Measurements from ENCODE around the gene SLC13A4.

The SLC13A4 gene

DNA sequence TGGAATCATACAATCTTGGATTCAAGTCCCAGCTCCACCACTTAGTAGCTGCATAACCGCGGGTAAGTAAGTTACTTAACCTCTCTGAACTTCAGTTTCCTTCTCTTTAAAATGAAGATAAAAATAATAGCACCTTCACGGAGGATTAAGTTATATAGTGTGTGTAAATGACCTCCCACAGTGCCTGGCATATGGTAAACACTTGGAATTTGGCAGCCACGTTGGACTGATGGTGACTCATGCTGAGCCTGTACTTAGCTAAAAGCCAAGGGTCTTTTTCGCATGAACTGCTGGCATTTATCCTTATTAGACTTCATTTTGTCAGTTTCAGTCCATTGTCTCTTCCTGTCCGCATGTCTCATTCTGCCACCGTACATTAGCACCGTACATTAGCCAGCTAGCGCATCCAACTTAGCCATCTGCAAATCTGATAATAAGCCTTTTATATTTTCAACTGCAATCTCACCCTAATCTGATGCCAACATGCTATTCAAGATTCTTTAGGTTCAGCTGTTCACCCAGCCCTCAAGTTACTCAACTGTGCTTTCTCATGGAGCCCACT is 11.2 kb downstream of the SLC13A4 start:
- Histone ChIP-seq H3K27ac (peak overlapping the region; percentile 55), H3K4me3 (ENCODE audit: low read depth, low read length) (no peak overlapping the region), H3K36me3 (no peaks in the 10 kb centered on the region), H3K9me3 (ENCODE audit: severe bottlenecking) (no peaks in the 10 kb centered on the region), H3K27me3 (ENCODE audit: insufficient read depth, low read depth, severe bottlenecking) (no peaks in the 10 kb centered on the region)
- TF ChIP-seq, protein P1, sequence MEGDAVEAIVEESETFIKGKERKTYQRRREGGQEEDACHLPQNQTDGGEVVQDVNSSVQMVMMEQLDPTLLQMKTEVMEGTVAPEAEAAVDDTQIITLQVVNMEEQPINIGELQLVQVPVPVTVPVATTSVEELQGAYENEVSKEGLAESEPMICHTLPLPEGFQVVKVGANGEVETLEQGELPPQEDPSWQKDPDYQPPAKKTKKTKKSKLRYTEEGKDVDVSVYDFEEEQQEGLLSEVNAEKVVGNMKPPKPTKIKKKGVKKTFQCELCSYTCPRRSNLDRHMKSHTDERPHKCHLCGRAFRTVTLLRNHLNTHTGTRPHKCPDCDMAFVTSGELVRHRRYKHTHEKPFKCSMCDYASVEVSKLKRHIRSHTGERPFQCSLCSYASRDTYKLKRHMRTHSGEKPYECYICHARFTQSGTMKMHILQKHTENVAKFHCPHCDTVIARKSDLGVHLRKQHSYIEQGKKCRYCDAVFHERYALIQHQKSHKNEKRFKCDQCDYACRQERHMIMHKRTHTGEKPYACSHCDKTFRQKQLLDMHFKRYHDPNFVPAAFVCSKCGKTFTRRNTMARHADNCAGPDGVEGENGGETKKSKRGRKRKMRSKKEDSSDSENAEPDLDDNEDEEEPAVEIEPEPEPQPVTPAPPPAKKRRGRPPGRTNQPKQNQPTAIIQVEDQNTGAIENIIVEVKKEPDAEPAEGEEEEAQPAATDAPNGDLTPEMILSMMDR (IDR thresholded peaks at IDR 0.05; ENCODE audit: low read depth, low read length) = no peak
- peak; percentile 40 for DNase-seq

DNA sequence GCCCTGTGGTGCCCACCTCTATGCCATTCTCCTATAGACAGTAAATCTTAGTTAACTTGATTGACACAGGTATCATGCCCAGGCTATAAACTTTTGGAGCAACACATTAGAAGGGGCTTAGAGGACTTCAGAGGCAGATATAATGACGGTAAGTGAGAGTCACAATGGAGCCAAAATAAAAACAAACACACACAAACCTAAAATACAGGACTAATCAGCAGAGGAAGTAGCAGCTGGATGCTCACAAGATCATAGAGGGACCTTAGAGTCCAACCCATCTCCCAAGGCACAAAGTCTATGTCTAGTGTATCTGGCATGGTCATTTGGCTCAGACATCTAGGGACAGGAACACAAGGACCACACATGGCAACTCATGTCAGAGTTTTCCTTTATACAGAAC is 12.3 kb downstream of the SLC13A4 start:
- H3K27me3 ChIP-seq (ENCODE audit: insufficient read depth, low read depth, severe bottlenecking) = no peaks in the 10 kb centered on the region
- TF ChIP-seq, protein P1 (IDR thresholded peaks at IDR 0.05; ENCODE audit: low read depth, low read length) = no peak
- H3K36me3 ChIP-seq = no peaks in the 10 kb centered on the region
- no peak overlapping the region for H3K27ac ChIP-seq
- no peaks in the 10 kb centered on the region for H3K9me3 ChIP-seq (ENCODE audit: severe bottlenecking)
- DNase-seq = no peak
- no peak overlapping the region for H3K4me3 ChIP-seq (ENCODE audit: low read depth, low read length)

DNA sequence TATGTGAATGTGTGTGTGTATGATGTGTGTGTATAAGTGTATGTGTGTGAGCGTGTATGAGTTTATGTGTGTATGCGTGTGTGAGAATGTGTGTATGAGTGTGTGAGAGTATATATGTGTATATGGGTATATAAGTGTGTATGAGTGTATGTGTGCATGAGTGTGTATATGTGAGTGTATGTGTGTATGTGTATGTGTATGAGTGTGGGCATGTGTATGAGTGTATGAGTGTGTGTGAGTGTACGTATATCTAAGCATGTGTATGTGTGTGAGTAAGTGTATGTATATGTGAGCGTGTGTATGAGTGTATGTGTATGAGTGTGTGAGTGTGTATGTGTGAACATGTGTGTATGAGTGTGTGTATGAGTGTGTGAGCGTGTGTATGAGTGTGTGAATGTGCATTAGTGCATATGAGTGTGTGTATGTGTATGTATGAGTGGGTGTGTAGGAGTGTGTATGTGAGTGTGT is 12.9 kb downstream of the SLC13A4 start:
- no peak overlapping the region for H3K27ac ChIP-seq
- H3K36me3 ChIP-seq = no peaks in the 10 kb centered on the region
- H3K9me3 ChIP-seq (ENCODE audit: severe bottlenecking) = no peaks in the 10 kb centered on the region
- no peak for DNase-seq
- TF ChIP-seq, protein P1 (IDR thresholded peaks at IDR 0.05; ENCODE audit: low read depth, low read length) = no peak
- H3K27me3 ChIP-seq (ENCODE audit: insufficient read depth, low read depth, severe bottlenecking) = no peaks in the 10 kb centered on the region
- no peak overlapping the region for H3K4me3 ChIP-seq (ENCODE audit: low read depth, low read length)

DNA sequence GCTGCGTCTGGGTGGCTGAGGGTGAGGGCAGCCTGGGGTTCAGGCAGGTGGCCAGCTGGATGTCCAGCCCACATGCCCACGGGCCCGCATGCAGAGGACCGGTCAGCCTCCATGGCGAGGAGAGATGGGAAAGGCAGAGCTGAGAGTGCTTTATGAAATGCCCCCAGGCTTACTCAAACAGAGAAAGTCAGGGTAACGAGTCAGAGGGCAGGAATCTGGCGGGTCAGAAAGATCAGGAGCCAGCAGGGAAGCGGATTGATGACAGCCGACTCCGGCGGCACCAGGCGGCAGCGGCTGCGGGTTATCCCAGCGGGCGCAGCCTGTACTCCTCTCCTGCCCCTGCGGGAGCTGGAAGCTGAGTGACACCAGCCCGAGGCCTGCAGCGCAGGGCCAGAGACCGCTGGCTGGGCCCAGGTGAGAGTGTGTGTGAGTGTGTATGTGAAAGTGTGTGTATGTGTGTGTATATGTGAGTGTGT is 13.4 kb downstream of the SLC13A4 start:
- H3K4me3 ChIP-seq (ENCODE audit: low read depth, low read length) = no peak overlapping the region
- no peak for DNase-seq
- H3K27me3 ChIP-seq (ENCODE audit: insufficient read depth, low read depth, severe bottlenecking) = no peaks in the 10 kb centered on the region
- no peak overlapping the region for H3K27ac ChIP-seq
- no peaks in the 10 kb centered on the region for H3K9me3 ChIP-seq (ENCODE audit: severe bottlenecking)
- no peaks in the 10 kb centered on the region for H3K36me3 ChIP-seq
- TF ChIP-seq, protein P1 (IDR thresholded peaks at IDR 0.05; ENCODE audit: low read depth, low read length) = no peak

DNA sequence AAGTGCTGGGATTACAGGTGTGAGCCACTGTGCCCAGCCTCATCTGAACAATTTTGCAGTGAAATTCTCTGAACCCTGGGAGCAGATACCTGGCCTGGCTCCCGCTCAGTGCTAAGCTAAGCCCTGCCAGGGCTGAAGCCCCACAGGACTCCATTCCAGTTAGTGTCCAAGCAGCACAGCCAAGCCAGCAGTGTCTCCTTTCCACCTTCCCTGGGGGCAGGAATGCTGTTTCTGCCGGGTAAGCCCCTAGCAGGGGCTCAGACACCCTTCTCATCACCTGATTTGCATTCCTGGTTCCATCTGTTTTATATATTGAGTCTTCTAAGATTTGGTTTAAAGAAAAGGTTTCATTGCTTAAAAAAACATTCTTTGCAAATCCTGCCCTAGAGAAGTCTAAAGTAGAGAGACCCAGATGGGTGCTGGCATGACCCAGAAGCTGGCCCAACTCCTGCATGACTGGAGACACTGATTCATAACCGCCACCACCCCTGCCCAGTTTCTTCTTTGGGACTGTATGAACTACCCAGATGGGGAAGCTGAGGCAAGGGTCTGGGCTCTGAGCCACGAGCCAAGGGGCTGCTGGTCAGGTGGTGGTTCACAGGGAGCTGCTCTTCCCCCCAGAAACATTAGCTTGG is 14.0 kb downstream of the SLC13A4 start:
- no peak for DNase-seq
- Histone ChIP-seq H3K27me3 (ENCODE audit: insufficient read depth, low read depth, severe bottlenecking) (no peaks in the 10 kb centered on the region), H3K9me3 (ENCODE audit: severe bottlenecking) (no peaks in the 10 kb centered on the region), H3K36me3 (no peaks in the 10 kb centered on the region), H3K4me3 (ENCODE audit: low read depth, low read length) (no peak overlapping the region), H3K27ac (no peak overlapping the region)
- TF ChIP-seq, protein P1 (IDR thresholded peaks at IDR 0.05; ENCODE audit: low read depth, low read length) = no peak
